Osteocyte (in vitro differentiated cells): ENCODE results near the gene PRR29. TPM values are rescaled to one million over a fixed set of nuclear protein-coding genes. Genes with fewer than 3 reads are reported as not detected.

Source experiments
- DNase-seq: peaks from one replicate; pipeline ENCODE4 v3.0.0; 2021; ENCODE audit warnings: mixed read lengths; ENCODE audit not compliant: unreplicated experiment; ENCODE audit errors: extremely low spot score
- H3K27ac Mint-ChIP-seq: one replicate; pipeline ENCODE4 v1.8.0; 2021; ENCODE audit warnings: mild to moderate bottlenecking, mixed read lengths; ENCODE audit not compliant: unreplicated experiment
- H3K27me3 Mint-ChIP-seq: one replicate; pipeline ENCODE4 v1.8.0; 2021; ENCODE audit warnings: mixed read lengths; ENCODE audit not compliant: unreplicated experiment
- H3K36me3 Mint-ChIP-seq: one replicate; pipeline ENCODE4 v1.8.0; 2021; ENCODE audit warnings: mixed read lengths; ENCODE audit not compliant: unreplicated experiment
- H3K4me1 Mint-ChIP-seq: one replicate; pipeline ENCODE4 v1.8.0; 2021; ENCODE audit warnings: mixed read lengths; ENCODE audit not compliant: unreplicated experiment
- H3K4me3 Mint-ChIP-seq: one replicate; pipeline ENCODE4 v1.8.0; 2021; ENCODE audit warnings: mild to moderate bottlenecking, moderate library complexity, mixed read lengths; ENCODE audit not compliant: unreplicated experiment
- H3K9me3 Mint-ChIP-seq: one replicate; pipeline ENCODE4 v1.8.0; 2021; ENCODE audit warnings: mixed read lengths; ENCODE audit not compliant: unreplicated experiment
- CTCF ChIP-seq: fragments of 200-600 bp; sonication (generic); IDR thresholded peaks from 2 replicates; pipeline ENCODE4 v1.5.0; 2021; ENCODE audit warnings: antibody characterized with exemption, mild to moderate bottlenecking, moderate library complexity
- total RNA-seq: library from RNA; stranded (reverse); gene quantifications from 2 replicates; pipeline ENCODE4 v1.2.1, GENCODE V29; 2021

PRR29 gene
- total RNA-seq, 1 donor from 2014 or later = not detected

GRCh38 chr17:63987221-63988126 is 10.7 kb upstream of the PRR29 start:
- H3K27me3 Mint-ChIP-seq = peaks cover 25% of the 10 kb centered on the region
- TF ChIP-seq CTCF = no peak
- peaks cover 2% of the 10 kb centered on the region for H3K4me1 Mint-ChIP-seq
- no peaks in the 10 kb centered on the region for H3K36me3 Mint-ChIP-seq
- H3K9me3 Mint-ChIP-seq = peaks cover 6% of the 10 kb centered on the region
- no peak overlapping the region for H3K27ac Mint-ChIP-seq
- DNase-seq = no peak
- H3K4me3 Mint-ChIP-seq = no peak overlapping the region

- Mint-ChIP-seq H3K27ac (no peak overlapping the region), H3K9me3 (peaks cover under 1% of the 10 kb centered on the region), H3K36me3 (no peaks in the 10 kb centered on the region), H3K4me3 (no peak overlapping the region), H3K27me3 (peaks cover 28% of the 10 kb centered on the region), H3K4me1 (peaks cover 2% of the 10 kb centered on the region)
- DNase-seq = no peak
- no peak for TF ChIP-seq CTCF
Measured at GRCh38 chr17:63988127-63988478, 10.0 kb upstream of the PRR29 start.

GRCh38 chr17:63988741-63989621 is 9.2 kb upstream of the PRR29 start:
- no peak for DNase-seq
- Mint-ChIP-seq H3K27ac (no peak overlapping the region), H3K9me3 (no peaks in the 10 kb centered on the region), H3K27me3 (peaks cover 34% of the 10 kb centered on the region), H3K4me3 (no peak overlapping the region), H3K36me3 (no peaks in the 10 kb centered on the region), H3K4me1 (peaks cover 2% of the 10 kb centered on the region)
- TF ChIP-seq CTCF = no peak

- Mint-ChIP-seq H3K27ac (no peak overlapping the region), H3K9me3 (no peaks in the 10 kb centered on the region)
Measured at GRCh38 chr17:63989622-63990345, 8.4 kb upstream of the PRR29 start.

More at GRCh38 chr17:63989622-63990345, 8.4 kb upstream of the PRR29 start:
- TF ChIP-seq CTCF = no peak
- Mint-ChIP-seq H3K27me3 (peaks cover 42% of the 10 kb centered on the region), H3K4me1 (peaks cover 2% of the 10 kb centered on the region), H3K4me3 (no peak overlapping the region), H3K36me3 (no peaks in the 10 kb centered on the region)
- no peak for DNase-seq
